Neural progenitor cell (in vitro differentiated cells): ENCODE data around the gene G3BP1.

Experiments used
- EZH2phosphoT487 ChIP-seq: fragments of 200-600 bp; sonication (generic); IDR thresholded peaks from 2 replicates; pipeline ENCODE4 v1.6.1; 2017; ENCODE audit warnings: antibody characterized with exemption
- TF ChIP-seq, protein P1 (sequence below): fragments of 200-600 bp; sonication (generic); IDR thresholded peaks from 2 replicates; pipeline ENCODE4 v1.5.1; 2017; ENCODE audit warnings: antibody characterized with exemption, mild to moderate bottlenecking

DNA sequence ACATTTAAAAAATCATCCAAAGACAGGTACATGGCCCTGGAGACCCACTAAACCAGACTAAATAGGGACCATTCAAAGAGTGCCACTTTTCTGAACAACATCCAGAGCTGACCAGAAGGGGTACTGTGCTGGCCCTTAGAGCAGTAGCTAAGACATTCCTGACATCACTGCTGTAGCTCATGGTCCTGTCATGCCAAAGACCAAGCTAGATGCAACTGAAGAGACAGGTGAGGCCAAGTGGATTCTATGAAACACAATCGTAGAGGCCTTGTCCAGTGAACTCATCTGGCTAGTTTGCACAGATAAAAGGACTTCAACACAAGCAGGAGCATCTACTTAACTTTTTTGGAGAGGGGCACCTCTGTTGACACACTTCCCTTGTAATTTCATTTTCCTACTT is 43.3 kb downstream of the G3BP1 start:
- TF ChIP-seq, protein P1, sequence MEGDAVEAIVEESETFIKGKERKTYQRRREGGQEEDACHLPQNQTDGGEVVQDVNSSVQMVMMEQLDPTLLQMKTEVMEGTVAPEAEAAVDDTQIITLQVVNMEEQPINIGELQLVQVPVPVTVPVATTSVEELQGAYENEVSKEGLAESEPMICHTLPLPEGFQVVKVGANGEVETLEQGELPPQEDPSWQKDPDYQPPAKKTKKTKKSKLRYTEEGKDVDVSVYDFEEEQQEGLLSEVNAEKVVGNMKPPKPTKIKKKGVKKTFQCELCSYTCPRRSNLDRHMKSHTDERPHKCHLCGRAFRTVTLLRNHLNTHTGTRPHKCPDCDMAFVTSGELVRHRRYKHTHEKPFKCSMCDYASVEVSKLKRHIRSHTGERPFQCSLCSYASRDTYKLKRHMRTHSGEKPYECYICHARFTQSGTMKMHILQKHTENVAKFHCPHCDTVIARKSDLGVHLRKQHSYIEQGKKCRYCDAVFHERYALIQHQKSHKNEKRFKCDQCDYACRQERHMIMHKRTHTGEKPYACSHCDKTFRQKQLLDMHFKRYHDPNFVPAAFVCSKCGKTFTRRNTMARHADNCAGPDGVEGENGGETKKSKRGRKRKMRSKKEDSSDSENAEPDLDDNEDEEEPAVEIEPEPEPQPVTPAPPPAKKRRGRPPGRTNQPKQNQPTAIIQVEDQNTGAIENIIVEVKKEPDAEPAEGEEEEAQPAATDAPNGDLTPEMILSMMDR = no peak
- no peak for TF ChIP-seq EZH2phosphoT487
